Right atrium auricular region (tissue), 2 donors: Measurements from ENCODE around the gene P2RX7. TPM values are rescaled to one million over a fixed set of nuclear protein-coding genes. Genes with fewer than 3 reads are reported as not detected.

Source experiments
- total RNA-seq, 2 donors: library from RNA; depleted of rRNA; stranded (reverse); fragments of >200 nt; gene quantifications; one replicate each; pipeline ENCODE4 v1.1.0, GENCODE V29; 2016

The P2RX7 gene
- total RNA-seq, 2 donors from 2014 or later: 1.3 to 1.9 TPM

Other genes with a start within 250 kb of the P2RX7 start
- gene SPPL3, start 228.5 kb upstream of the P2RX7 start, total RNA-seq: 10 to 100 TPM; 13.8 to 16.5 TPM
- gene HNF1A, start 154.3 kb upstream of the P2RX7 start, total RNA-seq: not detected
- gene C12orf43, start 116.4 kb upstream of the P2RX7 start, total RNA-seq: 10 to 100 TPM in 1 of 2 donors, 1 to 10 TPM in 1; 8.8 to 12.1 TPM
- gene OASL, start 93.6 kb upstream of the P2RX7 start, total RNA-seq: under 1 TPM in 1 of 2 donors, not detected in 1; 0.70 TPM
- 10 to 100 TPM; 21.8 to 21.9 TPM for gene P2RX4, start 77.3 kb downstream of the P2RX7 start, total RNA-seq
- gene CAMKK2, start 163.8 kb downstream of the P2RX7 start, total RNA-seq: 10 to 100 TPM; 14.4 to 16.9 TPM
- gene ANAPC5, start 219.5 kb downstream of the P2RX7 start, total RNA-seq: 10 to 100 TPM; 54.6 to 63.1 TPM